ENCODE data around the gene SPATS2L. TPM values are rescaled to one million over a fixed set of nuclear protein-coding genes. Genes with fewer than 3 reads are reported as not detected.

The SPATS2L gene
- total and polyA plus RNA-seq, 2 of the 13 experiments (the other 11 are each of a cell fraction or from before 2014, with no cell fraction given): 154 to 212 TPM

DNA sequence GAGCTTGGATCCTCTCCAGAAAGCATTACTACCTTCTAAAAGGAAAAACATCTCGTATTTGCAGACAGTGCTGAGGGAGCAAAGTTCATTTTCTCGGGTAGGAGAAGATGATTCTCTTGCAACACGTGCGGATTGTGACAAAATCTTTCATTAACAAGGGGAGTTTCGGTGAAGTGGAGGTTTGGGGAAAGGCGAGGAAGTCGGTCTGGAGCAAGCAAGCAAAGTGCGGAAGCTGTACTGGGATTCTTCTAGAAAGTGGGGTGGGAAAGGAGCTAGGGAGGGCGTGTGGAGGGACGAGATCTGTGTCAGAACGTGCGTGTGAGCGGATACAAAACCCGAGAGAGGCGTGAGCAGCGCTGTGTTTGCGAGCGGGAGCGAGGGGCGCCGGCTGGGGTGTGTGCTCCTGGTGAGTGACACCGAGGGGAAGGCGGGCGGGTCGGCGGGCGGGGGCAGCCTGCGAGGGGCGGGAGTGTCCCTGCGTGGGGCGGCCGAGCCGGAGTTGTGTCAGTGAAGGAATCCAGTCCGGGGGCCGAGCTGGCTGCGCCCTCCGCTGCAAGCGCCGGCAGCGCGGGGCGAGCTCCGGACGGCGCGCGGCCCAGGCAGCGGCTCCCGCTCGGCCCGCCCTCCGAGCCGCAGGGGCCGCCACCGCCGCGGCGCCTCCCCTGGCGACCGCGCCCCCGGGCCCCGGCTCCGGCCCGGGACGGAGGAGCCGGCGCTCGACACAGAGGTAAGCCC is at the start of gene SPATS2L (continued):
- TF ChIP-seq ZBTB39 (CRISPR knock-in tag; IDR thresholded peaks at IDR 0.05): peak; percentile 89; the same call in 1 of the 2 replicates
- TF ChIP-seq THAP11 (CRISPR knock-in tag; IDR thresholded peaks at IDR 0.05): peak; percentile 80
- TF ChIP-seq ZNF746 (CRISPR knock-in tag; IDR thresholded peaks at IDR 0.05): peak; percentile 97
- TF ChIP-seq, protein P1, sequence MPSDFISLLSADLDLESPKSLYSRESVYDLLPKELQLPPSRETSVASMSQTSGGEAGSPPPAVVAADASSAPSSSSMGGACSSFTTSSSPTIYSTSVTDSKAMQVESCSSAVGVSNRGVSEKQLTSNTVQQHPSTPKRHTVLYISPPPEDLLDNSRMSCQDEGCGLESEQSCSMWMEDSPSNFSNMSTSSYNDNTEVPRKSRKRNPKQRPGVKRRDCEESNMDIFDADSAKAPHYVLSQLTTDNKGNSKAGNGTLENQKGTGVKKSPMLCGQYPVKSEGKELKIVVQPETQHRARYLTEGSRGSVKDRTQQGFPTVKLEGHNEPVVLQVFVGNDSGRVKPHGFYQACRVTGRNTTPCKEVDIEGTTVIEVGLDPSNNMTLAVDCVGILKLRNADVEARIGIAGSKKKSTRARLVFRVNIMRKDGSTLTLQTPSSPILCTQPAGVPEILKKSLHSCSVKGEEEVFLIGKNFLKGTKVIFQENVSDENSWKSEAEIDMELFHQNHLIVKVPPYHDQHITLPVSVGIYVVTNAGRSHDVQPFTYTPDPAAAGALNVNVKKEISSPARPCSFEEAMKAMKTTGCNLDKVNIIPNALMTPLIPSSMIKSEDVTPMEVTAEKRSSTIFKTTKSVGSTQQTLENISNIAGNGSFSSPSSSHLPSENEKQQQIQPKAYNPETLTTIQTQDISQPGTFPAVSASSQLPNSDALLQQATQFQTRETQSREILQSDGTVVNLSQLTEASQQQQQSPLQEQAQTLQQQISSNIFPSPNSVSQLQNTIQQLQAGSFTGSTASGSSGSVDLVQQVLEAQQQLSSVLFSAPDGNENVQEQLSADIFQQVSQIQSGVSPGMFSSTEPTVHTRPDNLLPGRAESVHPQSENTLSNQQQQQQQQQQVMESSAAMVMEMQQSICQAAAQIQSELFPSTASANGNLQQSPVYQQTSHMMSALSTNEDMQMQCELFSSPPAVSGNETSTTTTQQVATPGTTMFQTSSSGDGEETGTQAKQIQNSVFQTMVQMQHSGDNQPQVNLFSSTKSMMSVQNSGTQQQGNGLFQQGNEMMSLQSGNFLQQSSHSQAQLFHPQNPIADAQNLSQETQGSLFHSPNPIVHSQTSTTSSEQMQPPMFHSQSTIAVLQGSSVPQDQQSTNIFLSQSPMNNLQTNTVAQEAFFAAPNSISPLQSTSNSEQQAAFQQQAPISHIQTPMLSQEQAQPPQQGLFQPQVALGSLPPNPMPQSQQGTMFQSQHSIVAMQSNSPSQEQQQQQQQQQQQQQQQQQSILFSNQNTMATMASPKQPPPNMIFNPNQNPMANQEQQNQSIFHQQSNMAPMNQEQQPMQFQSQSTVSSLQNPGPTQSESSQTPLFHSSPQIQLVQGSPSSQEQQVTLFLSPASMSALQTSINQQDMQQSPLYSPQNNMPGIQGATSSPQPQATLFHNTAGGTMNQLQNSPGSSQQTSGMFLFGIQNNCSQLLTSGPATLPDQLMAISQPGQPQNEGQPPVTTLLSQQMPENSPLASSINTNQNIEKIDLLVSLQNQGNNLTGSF (CRISPR knock-in tag; IDR thresholded peaks at IDR 0.05): no peak
- no peak for TF ChIP-seq ZNF512 (CRISPR knock-in tag; IDR thresholded peaks at IDR 0.05)
- TF ChIP-seq CC2D1A (CRISPR knock-in tag; IDR thresholded peaks at IDR 0.05): no peak
- TF ChIP-seq ZFP36L1 (CRISPR knock-in tag; IDR thresholded peaks at IDR 0.05): peak; percentile 66; the same call in 1 of the 2 replicates
- TF ChIP-seq FOXP1 (IDR thresholded peaks at IDR 0.05): no peak
- TF ChIP-seq FOXP1 (CRISPR knock-in tag; IDR thresholded peaks at IDR 0.05): peak; percentile 44
- no peak for TF ChIP-seq AGO1 (IDR thresholded peaks at IDR 0.05; ENCODE audit: low read depth, low read length, poor library complexity, severe bottlenecking)
- no peak for TF ChIP-seq ZNF678 (CRISPR knock-in tag; IDR thresholded peaks at IDR 0.05)
- no peak for TF ChIP-seq PAF1 (CRISPR knock-in tag; IDR thresholded peaks at IDR 0.05)
- TF ChIP-seq ZFP62 (CRISPR knock-in tag; IDR thresholded peaks at IDR 0.05): no peak
- TF ChIP-seq SOX6 (IDR thresholded peaks at IDR 0.05): no peak
- TF ChIP-seq SOX6 (CRISPR knock-in tag; IDR thresholded peaks at IDR 0.05): peak; percentile 89
- no peak for TF ChIP-seq GABPA (IDR thresholded peaks at IDR 0.05; ENCODE audit: low read depth, low read length)
- peak; percentile 39; the same call in 1 of the 2 replicates for TF ChIP-seq GABPA (CRISPR knock-in tag; IDR thresholded peaks at IDR 0.05; ENCODE audit: low read depth)
- TF ChIP-seq, protein P2, sequence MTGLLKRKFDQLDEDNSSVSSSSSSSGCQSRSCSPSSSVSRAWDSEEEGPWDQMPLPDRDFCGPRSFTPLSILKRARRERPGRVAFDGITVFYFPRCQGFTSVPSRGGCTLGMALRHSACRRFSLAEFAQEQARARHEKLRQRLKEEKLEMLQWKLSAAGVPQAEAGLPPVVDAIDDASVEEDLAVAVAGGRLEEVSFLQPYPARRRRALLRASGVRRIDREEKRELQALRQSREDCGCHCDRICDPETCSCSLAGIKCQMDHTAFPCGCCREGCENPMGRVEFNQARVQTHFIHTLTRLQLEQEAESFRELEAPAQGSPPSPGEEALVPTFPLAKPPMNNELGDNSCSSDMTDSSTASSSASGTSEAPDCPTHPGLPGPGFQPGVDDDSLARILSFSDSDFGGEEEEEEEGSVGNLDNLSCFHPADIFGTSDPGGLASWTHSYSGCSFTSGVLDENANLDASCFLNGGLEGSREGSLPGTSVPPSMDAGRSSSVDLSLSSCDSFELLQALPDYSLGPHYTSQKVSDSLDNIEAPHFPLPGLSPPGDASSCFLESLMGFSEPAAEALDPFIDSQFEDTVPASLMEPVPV (CRISPR knock-in tag; IDR thresholded peaks at IDR 0.05): no peak
